CD4-positive, CD25-positive, alpha-beta regulatory T cell (primary cell): ENCODE data around the gene PLPPR2. TPM values are rescaled to one million over a fixed set of nuclear protein-coding genes. Genes with fewer than 3 reads are reported as not detected.

Source experiments
- ATAC-seq, 2 donors: fragments of 150-1000 bp; cut with Tn5 transposase; one replicate each; pipeline ENCODE4 v1.10.0; 2021; ENCODE audit warnings: low read depth in 2 of 2, moderate number of reproducible peaks in 2 of 2, moderate library complexity in 1 of 2
- DNase-seq, 3 donors: peaks; one replicate each; pipeline versions ENCODE4 v3.0.0 to v3.0.0-alpha.2; 2012 to 2022; ENCODE audit warnings: mixed read lengths in 1 of 3
- H3K27ac ChIP-seq: one replicate; pipeline ENCODE4 v1.7.0; 2013; ENCODE audit warnings: mild to moderate bottlenecking, low read length; ENCODE audit not compliant: insufficient read depth, poor library complexity, severe bottlenecking
- H3K27me3 ChIP-seq: one replicate; pipeline ENCODE4 v1.7.0; 2013; ENCODE audit warnings: low read length; ENCODE audit not compliant: control insufficient read depth, insufficient read depth
- H3K36me3 ChIP-seq: one replicate; pipeline ENCODE4 v1.7.0; 2013; ENCODE audit warnings: mild to moderate bottlenecking, low read length, moderate library complexity; ENCODE audit not compliant: control insufficient read depth, insufficient read depth
- H3K4me1 ChIP-seq: 2 replicates; pipeline ENCODE4 v1.7.0; 2013; ENCODE audit warnings: mild to moderate bottlenecking, low read length; ENCODE audit not compliant: insufficient read depth, control insufficient read depth, poor library complexity, severe bottlenecking
- H3K4me3 ChIP-seq: one replicate; pipeline ENCODE4 v1.7.0; 2013; ENCODE audit warnings: low read depth, mild to moderate bottlenecking, low read length, moderate library complexity
- H3K9me3 ChIP-seq, 2 experiments: 1 replicate in 1 of 2; 2 replicates in 1 of 2; pipeline ENCODE4 v1.7.0; 2013; ENCODE audit warnings: low read length in 2 of 2, mild to moderate bottlenecking in 1 of 2, moderate library complexity in 1 of 2; ENCODE audit not compliant: control insufficient read depth in 2 of 2
- H3K27ac Mint-ChIP-seq, 3 donors: one replicate each; pipeline ENCODE4 v1.8.0; 2020 to 2022; ENCODE audit warnings: mild to moderate bottlenecking in 3 of 3, mixed read lengths in 3 of 3, moderate library complexity in 2 of 3
- H3K27me3 Mint-ChIP-seq: one replicate; pipeline ENCODE4 v1.8.0; 2022; ENCODE audit warnings: mild to moderate bottlenecking, mixed read lengths
- H3K36me3 Mint-ChIP-seq: one replicate; pipeline ENCODE4 v1.8.0; 2020; ENCODE audit warnings: mixed read lengths
- H3K4me1 Mint-ChIP-seq, 4 donors: one replicate each; pipeline ENCODE4 v1.8.0; 2020 to 2022; ENCODE audit warnings: mixed read lengths in 4 of 4, mild to moderate bottlenecking in 1 of 4
- H3K4me3 Mint-ChIP-seq, 4 donors: one replicate each; pipeline ENCODE4 v1.8.0; 2020 to 2022; ENCODE audit warnings: mild to moderate bottlenecking in 4 of 4, mixed read lengths in 4 of 4, moderate library complexity in 3 of 4
- H3K9me3 Mint-ChIP-seq, 7 donors: one replicate each; pipeline ENCODE4 v1.8.0; 2020 to 2022; ENCODE audit warnings: mixed read lengths in 7 of 7, mild to moderate bottlenecking in 3 of 7, moderate library complexity in 2 of 7
- polyA plus RNA-seq, 4 donors: library from polyadenylated mRNA; unstranded; fragments of 300-500 nt; fragmentation: Illumina TruSeq; gene quantifications; one replicate each; pipeline ENCODE4 v1.2.3, GENCODE V29; 2021
- total RNA-seq: library from RNA; stranded (reverse); gene quantifications from one replicate; pipeline ENCODE4 v1.2.3, GENCODE V29; 2022

PLPPR2 gene
- total and polyA plus RNA-seq, 5 donors from 2014 or later: 0.86 to 10.4 (median 2.3) TPM

- Histone ChIP-seq H3K27ac (no peak overlapping the region), H3K36me3 (no peaks in the 10 kb centered on the region), H3K4me1 (peaks cover 6% of the 10 kb centered on the region), H3K9me3 (no peaks in the 10 kb centered on the region), H3K27me3 (no peaks in the 10 kb centered on the region), H3K4me3 (no peak overlapping the region)
- Mint-ChIP-seq H3K4me1 (peaks cover 0 to 20% (median 4%) of the 10 kb centered on the region in 4 donors), H3K4me3 (no peak overlapping the region), H3K27me3 (no peaks in the 10 kb centered on the region), H3K27ac (peak overlapping the region in 1 of 3 donors; percentile 30), H3K9me3 (no peaks in the 10 kb centered on the region), H3K36me3 (no peaks in the 10 kb centered on the region)
- DNase-seq (no peak), ATAC-seq (no peak)
These were observed 4.2 kb downstream of the PLPPR2 start for GRCh38 chr19:11359421-11359820.

- H3K27me3 ChIP-seq: no peaks in the 10 kb centered on the region
- no peaks in the 10 kb centered on the region for H3K36me3 ChIP-seq
- Mint-ChIP-seq H3K36me3 (peaks cover 4% of the 10 kb centered on the region), H3K4me3 (no peak overlapping the region), H3K4me1 (peaks cover 0 to 7% (median 1%) of the 10 kb centered on the region in 4 donors), H3K27me3 (no peaks in the 10 kb centered on the region), H3K27ac (no peak overlapping the region), H3K9me3 (no peaks in the 10 kb centered on the region)
- H3K4me3 ChIP-seq: no peak overlapping the region
- ATAC-seq (no peak), DNase-seq (no peak)
- H3K9me3 ChIP-seq: no peaks in the 10 kb centered on the region
- no peaks in the 10 kb centered on the region for H3K4me1 ChIP-seq
- H3K27ac ChIP-seq: no peak overlapping the region
These were observed 6.0 kb downstream of the PLPPR2 start for GRCh38 chr19:11361037-11361770.

- Histone ChIP-seq H3K36me3 (no peaks in the 10 kb centered on the region), H3K4me3 (no peak overlapping the region), H3K9me3 (no peaks in the 10 kb centered on the region), H3K27ac (no peak overlapping the region), H3K27me3 (no peaks in the 10 kb centered on the region), H3K4me1 (no peaks in the 10 kb centered on the region)
- Mint-ChIP-seq H3K9me3 (no peaks in the 10 kb centered on the region), H3K36me3 (peaks cover 4% of the 10 kb centered on the region), H3K27me3 (no peaks in the 10 kb centered on the region), H3K4me1 (peaks cover 0 to 2% (median 0%) of the 10 kb centered on the region in 4 donors), H3K27ac (no peak overlapping the region), H3K4me3 (no peak overlapping the region)
- ATAC-seq (no peak), DNase-seq (no peak)
These were observed 6.8 kb downstream of the PLPPR2 start for GRCh38 chr19:11361771-11362731.

- Histone ChIP-seq H3K9me3 (no peaks in the 10 kb centered on the region), H3K36me3 (no peaks in the 10 kb centered on the region), H3K4me1 (no peaks in the 10 kb centered on the region), H3K4me3 (no peak overlapping the region), H3K27me3 (no peaks in the 10 kb centered on the region), H3K27ac (no peak overlapping the region)
- Mint-ChIP-seq H3K36me3 (peaks cover 13% of the 10 kb centered on the region), H3K27ac (no peak overlapping the region), H3K9me3 (no peaks in the 10 kb centered on the region), H3K27me3 (no peaks in the 10 kb centered on the region), H3K4me3 (no peak overlapping the region), H3K4me1 (no peaks in the 10 kb centered on the region)
- DNase-seq (no peak), ATAC-seq (no peak)
These were observed 8.6 kb downstream of the PLPPR2 start for GRCh38 chr19:11363881-11364280.

GRCh38 chr19:11364296-11364904 is 9.2 kb downstream of the PLPPR2 start:
- ATAC-seq (no peak), DNase-seq (no peak)
- no peak overlapping the region for H3K4me3 ChIP-seq
- no peaks in the 10 kb centered on the region for H3K4me1 ChIP-seq
- Mint-ChIP-seq H3K4me3 (no peak overlapping the region), H3K36me3 (peaks cover 18% of the 10 kb centered on the region), H3K27me3 (no peaks in the 10 kb centered on the region), H3K4me1 (no peaks in the 10 kb centered on the region), H3K27ac (no peak overlapping the region), H3K9me3 (no peaks in the 10 kb centered on the region)
- no peaks in the 10 kb centered on the region for H3K9me3 ChIP-seq
- no peaks in the 10 kb centered on the region for H3K27me3 ChIP-seq
- H3K27ac ChIP-seq: no peak overlapping the region
- H3K36me3 ChIP-seq: no peaks in the 10 kb centered on the region

- no peak overlapping the region for H3K4me3 Mint-ChIP-seq
- no peak overlapping the region for H3K27ac Mint-ChIP-seq
- H3K9me3 ChIP-seq: no peaks in the 10 kb centered on the region
- ATAC-seq (no peak), DNase-seq (no peak)
- H3K27me3 ChIP-seq: no peaks in the 10 kb centered on the region
- no peaks in the 10 kb centered on the region for H3K9me3 Mint-ChIP-seq
- no peaks in the 10 kb centered on the region for H3K27me3 Mint-ChIP-seq
- no peaks in the 10 kb centered on the region for H3K4me1 ChIP-seq
- H3K36me3 Mint-ChIP-seq: peaks cover 20% of the 10 kb centered on the region
- no peaks in the 10 kb centered on the region for H3K36me3 ChIP-seq
- H3K27ac ChIP-seq: no peak overlapping the region
- no peaks in the 10 kb centered on the region for H3K4me1 Mint-ChIP-seq
- H3K4me3 ChIP-seq: no peak overlapping the region
These were observed 9.7 kb downstream of the PLPPR2 start for GRCh38 chr19:11364935-11365334.

- Mint-ChIP-seq H3K4me1 (peaks cover 0 to under 1% (median 0%) of the 10 kb centered on the region in 4 donors), H3K9me3 (no peaks in the 10 kb centered on the region), H3K27me3 (no peaks in the 10 kb centered on the region), H3K27ac (peak overlapping the region in 1 of 3 donors; percentile 28), H3K4me3 (no peak overlapping the region), H3K36me3 (peaks cover 21% of the 10 kb centered on the region)
- Histone ChIP-seq H3K4me3 (no peak overlapping the region), H3K9me3 (no peaks in the 10 kb centered on the region), H3K4me1 (no peaks in the 10 kb centered on the region), H3K27me3 (no peaks in the 10 kb centered on the region), H3K36me3 (no peaks in the 10 kb centered on the region), H3K27ac (no peak overlapping the region)
- no peak for DNase-seq
- no peak for ATAC-seq
These were observed 10.4 kb downstream of the PLPPR2 start for GRCh38 chr19:11365557-11366117.
